ENCODE results near the gene SLC6A6.

SLC6A6 gene
- 82.4 to 108 reads per million in 2 donors for total RNA-seq

GRCh38 chr3:14402304-14402811 is at the start of gene SLC6A6:
SLC6A6 (plus strand) TSS chr3:14402606; CDS start chr3:14443635, 41,029 bp downstream.
- DNase-seq: peak; percentile 88 to 98 (median 90)

GRCh38 chr3:14353502-14353901 is 48.9 kb upstream of the SLC6A6 start:
- no peak for DNase-seq

GRCh38 chr3:14357463-14357862 is 44.9 kb upstream of the SLC6A6 start:
- no peak for DNase-seq

GRCh38 chr3:14358426-14359211 is 43.8 kb upstream of the SLC6A6 start:
- DNase-seq: no peak

GRCh38 chr3:14359348-14359747 is 43.1 kb upstream of the SLC6A6 start:
- no peak for DNase-seq

- DNase-seq: no peak
Measured at GRCh38 chr3:14360123-14360881, 42.1 kb upstream of the SLC6A6 start.

- no peak for DNase-seq
Measured at GRCh38 chr3:14361068-14361677, 41.2 kb upstream of the SLC6A6 start.

- no peak for DNase-seq
Measured at GRCh38 chr3:14362890-14363289, 39.5 kb upstream of the SLC6A6 start.

GRCh38 chr3:14363379-14363778 is 39.0 kb upstream of the SLC6A6 start:
- no peak for DNase-seq

GRCh38 chr3:14363991-14364390 is 38.4 kb upstream of the SLC6A6 start:
- no peak for DNase-seq

GRCh38 chr3:14364580-14365292 is 37.7 kb upstream of the SLC6A6 start:
- DNase-seq: no peak

GRCh38 chr3:14366248-14366647 is 36.2 kb upstream of the SLC6A6 start:
- no peak for DNase-seq

GRCh38 chr3:14366915-14367823 is 35.2 kb upstream of the SLC6A6 start:
- no peak for DNase-seq

- DNase-seq: no peak
Measured at GRCh38 chr3:14368146-14368545, 34.3 kb upstream of the SLC6A6 start.

- DNase-seq: no peak
Measured at GRCh38 chr3:14368885-14369284, 33.5 kb upstream of the SLC6A6 start.

- DNase-seq: no peak
Measured at GRCh38 chr3:14369675-14370669, 32.4 kb upstream of the SLC6A6 start.

GRCh38 chr3:14370720-14371572 is 31.5 kb upstream of the SLC6A6 start:
- DNase-seq: no peak

GRCh38 chr3:14371573-14372474 is 30.6 kb upstream of the SLC6A6 start:
- DNase-seq: no peak

Data from T-helper 2 cell (primary cell).